SK-N-MC (cell line): ENCODE results near the gene LIN54.

Experiments
- DNase-seq: peaks from one replicate; pipeline ENCODE4 v3.0.0-alpha.2; 2011; ENCODE audit warnings: low read depth, low spot score
- H3K27ac ChIP-seq: fragments of 200-600 bp; sonication (generic); 2 replicates; pipeline ENCODE4 v1.5.1; 2016; ENCODE audit warnings: mixed run types
- H3K36me3 ChIP-seq: fragments of 200-600 bp; sonication (generic); 2 replicates; pipeline ENCODE4 v1.6.1; 2017; ENCODE audit warnings: antibody characterized with exemption, low read length, mixed read lengths; ENCODE audit not compliant: insufficient read depth
- H3K4me3 ChIP-seq: fragments of 200-600 bp; sonication (generic); 2 replicates; pipeline ENCODE4 v1.5.1; 2016
- H3K9ac ChIP-seq: fragments of 200-600 bp; sonication (generic); 2 replicates; pipeline ENCODE4 v1.8.0; 2017; ENCODE audit warnings: mixed run types, mixed read lengths; ENCODE audit not compliant: insufficient read length
- H3K9me3 ChIP-seq: fragments of 200-600 bp; sonication (generic); 2 replicates; pipeline ENCODE4 v1.6.1; 2017; ENCODE audit warnings: low read depth, mild to moderate bottlenecking, antibody characterized with exemption, low read length, moderate library complexity, mixed read lengths
- EZH2 ChIP-seq: fragments of 200-600 bp; sonication (generic); IDR thresholded peaks from one replicate; pipeline ENCODE4 v1.6.1; 2017; ENCODE audit warnings: antibody characterized with exemption
- FOXP2 ChIP-seq: optimal IDR thresholded peaks from 2 replicates; pipeline ENCODE3; 2011; ENCODE audit warnings: mild to moderate bottlenecking, moderate library complexity; ENCODE audit not compliant: insufficient read depth; ENCODE audit errors: extremely low read length, control extremely low read depth
- POLR2AphosphoS5 ChIP-seq: IDR thresholded peaks from 2 replicates; pipeline ENCODE4 v1.6.1; 2012; ENCODE audit warnings: mild to moderate bottlenecking, low read depth, low read length, borderline replicate concordance

LIN54 gene

GRCh38 chr4:82898322-82899243, 112.0 kb downstream of the LIN54 start:
- H3K4me3 ChIP-seq, result peak overlapping the region; percentile 90
- peak overlapping the region; percentile 89; the same call in 1 of the 2 replicates for H3K27ac ChIP-seq
- DNase-seq, result no peak
- H3K9ac ChIP-seq, result peak overlapping the region; percentile 92
- TF ChIP-seq POLR2AphosphoS5 (0 out of 2 replicates have a peak, but pooled peaks have one; percentile 5), EZH2 (no peak)
- H3K9me3 ChIP-seq, result no peaks in the 10 kb centered on the region
- H3K36me3 ChIP-seq, result peaks cover 58% of the 10 kb centered on the region

- peaks cover 68% of the 10 kb centered on the region for H3K36me3 ChIP-seq
- TF ChIP-seq EZH2, result no peak
- no peak for TF ChIP-seq POLR2AphosphoS5
- TF ChIP-seq FOXP2, result no peak
- no peaks in the 10 kb centered on the region for H3K9me3 ChIP-seq
- no peak overlapping the region for H3K9ac ChIP-seq
- no peak overlapping the region for H3K27ac ChIP-seq
- DNase-seq, result no peak
- H3K4me3 ChIP-seq, result peak overlapping the region; percentile 10; the same call in 1 of the 2 replicates
Measured at GRCh38 chr4:82896755-82897154, 113.9 kb downstream of the LIN54 start.

- TF ChIP-seq FOXP2 (no peak), POLR2AphosphoS5 (no peak), EZH2 (no peak)
- H3K9me3 ChIP-seq, result no peaks in the 10 kb centered on the region
- no peak for DNase-seq
- peaks cover 62% of the 10 kb centered on the region for H3K36me3 ChIP-seq
- no peak overlapping the region for H3K27ac ChIP-seq
- no peak overlapping the region for H3K4me3 ChIP-seq
- H3K9ac ChIP-seq, result no peak overlapping the region
Measured at GRCh38 chr4:82893942-82894341, 116.7 kb downstream of the LIN54 start.

- Histone ChIP-seq H3K4me3 (peak overlapping the region; percentile 90; the same call in 1 of the 2 replicates), H3K27ac (peak overlapping the region; percentile 39; the same call in 1 of the 2 replicates), H3K9ac (no peak overlapping the region), H3K36me3 (peaks cover 48% of the 10 kb centered on the region), H3K9me3 (no peaks in the 10 kb centered on the region)
- TF ChIP-seq EZH2 (no peak), POLR2AphosphoS5 (no peak), FOXP2 (no peak)
- DNase-seq, result no peak
Measured at GRCh38 chr4:82892467-82892802, 118.2 kb downstream of the LIN54 start.

GRCh38 chr4:82891707-82892466, 118.7 kb downstream of the LIN54 start:
- Histone ChIP-seq H3K4me3 (peak overlapping the region; percentile 90), H3K27ac (peak overlapping the region; percentile 39), H3K9ac (peak overlapping the region; percentile 94), H3K36me3 (peaks cover 43% of the 10 kb centered on the region), H3K9me3 (no peaks in the 10 kb centered on the region)
- no peak for DNase-seq
- TF ChIP-seq POLR2AphosphoS5 (no peak), FOXP2 (no peak), EZH2 (no peak)

GRCh38 chr4:82890901-82891706, 119.5 kb downstream of the LIN54 start, which contains the start of gene SEC31A:
Gene SEC31A (minus strand): TSS chr4:82891153. CDS start chr4:82881936, 9,217 bp downstream.
- Histone ChIP-seq H3K4me3 (peak within 1 kb of the TSS; percentile 90), H3K36me3 (peaks cover 38% of the 10 kb centered on the region), H3K27ac (peak within 1 kb of the TSS; percentile 87), H3K9ac (peak within 1 kb of the TSS; percentile 94), H3K9me3 (no peaks in the 10 kb centered on the region)
- no peak for DNase-seq
- TF ChIP-seq FOXP2, result peak; percentile 95
- TF ChIP-seq EZH2, result no peak
- peak; percentile 95 for TF ChIP-seq POLR2AphosphoS5

- H3K36me3 ChIP-seq, result peaks cover 36% of the 10 kb centered on the region
- no peak for TF ChIP-seq POLR2AphosphoS5
- TF ChIP-seq EZH2, result no peak
- TF ChIP-seq FOXP2, result no peak
- peak overlapping the region; percentile 94 for H3K9ac ChIP-seq
- peak overlapping the region; percentile 90 for H3K4me3 ChIP-seq
- H3K9me3 ChIP-seq, result no peaks in the 10 kb centered on the region
- no peak for DNase-seq
- peak overlapping the region; percentile 87 for H3K27ac ChIP-seq
Measured at GRCh38 chr4:82890528-82890900, 120.1 kb downstream of the LIN54 start.
